RWPE1 (cell line): ENCODE results near the gene TH.

ENCODE experiments used
- CTCF ChIA-PET: fragments of 350-600 bp; sonication (Branson Sonifier 250); formaldehyde crosslinking; extraction: SDS; loops from one replicate; lab custom pipeline; 2021; lab: Yijun Ruan, JAX
- POLR2A ChIA-PET: fragments of 400-600 bp; formaldehyde crosslinking; extraction: SDS; loops from one replicate; lab custom pipeline; 2020; ENCODE audit warnings: antibody characterized with exemption; ENCODE audit not compliant: low non-redundant PET; lab: Yijun Ruan, JAX
- DNase-seq: peaks from one replicate; pipeline ENCODE4 v3.0.0; 2012; ENCODE audit warnings: low spot score
- H3K27ac ChIP-seq: fragments of 450-650 bp; 2 replicates; pipeline ENCODE4 v1.5.1; 2017
- CTCF ChIP-seq: fragments of 450-650 bp; conservative IDR thresholded peaks from 2 replicates; pipeline ENCODE4 v1.5.1; 2017; ENCODE audit warnings: low read depth, mild to moderate bottlenecking

The TH gene

GRCh38 chr11:2169005-2169378 lies 2.6 kb downstream of the TH start:
- peak overlapping the region; percentile 30 for H3K27ac ChIP-seq
- DNase-seq: no peak
- TF ChIP-seq CTCF: no peak
- ChIA-PET POLR2A (no interaction called here), CTCF (interaction anchor here (0.7 to 1.1 kb wide), 2 partner anchors 13 to 130 kb away, joined by 3 read pairs; no protein-coding TSS in a partner anchor)

GRCh38 chr11:2168286-2169004 lies 3.2 kb downstream of the TH start:
- DNase-seq: no peak
- no peak for TF ChIP-seq CTCF
- POLR2A ChIA-PET: no interaction called here
- CTCF ChIA-PET: interaction anchor here (0.9 to 4.5 kb wide), 5 partner anchors 26 to 516 kb away, joined by 6 to 25 read pairs (median 6); no protein-coding TSS in a partner anchor
- peak overlapping the region; percentile 30 for H3K27ac ChIP-seq

- H3K27ac ChIP-seq: peak overlapping the region; percentile 16; the same call in 1 of the 2 replicates
- DNase-seq: no peak
- TF ChIP-seq CTCF: no peak
- CTCF ChIA-PET: interaction anchor here (0.8 to 4.5 kb wide), 6 partner anchors 27 to 724 kb away, joined by 3 to 25 read pairs (median 6); no protein-coding TSS in a partner anchor
- POLR2A ChIA-PET: no interaction called here
Observed at GRCh38 chr11:2167141-2168045, 4.2 kb downstream of the TH start.

GRCh38 chr11:2166091-2166851 lies 5.3 kb downstream of the TH start:
- ChIA-PET POLR2A (no interaction called here), CTCF (interaction anchor here (0.8 to 4.5 kb wide), 6 partner anchors 11 to 726 kb away, joined by 3 to 25 read pairs (median 4); no protein-coding TSS in a partner anchor)
- H3K27ac ChIP-seq: 0 out of 2 replicates have a peak overlapping the region, but pooled peaks have one; percentile 16
- TF ChIP-seq CTCF: peak; percentile 81
- no peak for DNase-seq

- TF ChIP-seq CTCF: no peak
- CTCF ChIA-PET: interaction anchor here (0.5 to 4.5 kb wide), 7 partner anchors 10 to 1604 kb away, joined by 3 to 25 read pairs (median 4); partner anchors contain the start of gene TSPAN32
- H3K27ac ChIP-seq: no peak overlapping the region
- POLR2A ChIA-PET: no interaction called here
- no peak for DNase-seq
Observed at GRCh38 chr11:2165571-2165970, 6.0 kb downstream of the TH start.
